Measurements from ENCODE around the gene RFESD. TPM values are rescaled to one million over a fixed set of nuclear protein-coding genes. Genes with fewer than 3 reads are reported as not detected.

The RFESD gene
- total and polyA plus RNA-seq, 4 donors = 1.1 to 98.0 (median 1.4) TPM

- TF ChIP-seq TAF1 (conservative IDR thresholded peaks at IDR 0.05) (no peak), FOXA1 (IDR thresholded peaks at IDR 0.05) (no peak), HNF4A (conservative IDR thresholded peaks at IDR 0.05) (no peak), REST (IDR thresholded peaks at IDR 0.05) (no peak), FOXA2 (IDR thresholded peaks at IDR 0.05) (no peak), YY1 (IDR thresholded peaks at IDR 0.05) (no peak), NR2F2 (IDR thresholded peaks at IDR 0.05) (no peak), ZBTB33 (IDR thresholded peaks at IDR 0.05) (no peak), MAX (IDR thresholded peaks at IDR 0.05) (no peak), EGR1 (IDR thresholded peaks at IDR 0.05; ENCODE audit: low read depth in 2 of 2) (no peak)
- Histone ChIP-seq H3K4me1 (ENCODE audit: control insufficient read depth in 4 of 4, insufficient read depth in 4 of 4, low read length in 3 of 4) (peaks cover 4 to 26% (median 17%) of the 10 kb centered on the region in 4 donors), H3K27me3 (ENCODE audit: control insufficient read depth in 4 of 4, insufficient read depth in 4 of 4, low read length in 3 of 4) (no peaks in the 10 kb centered on the region), H3K9ac (ENCODE audit: low read depth in 1 of 2, low read length in 2 of 2) (no peak overlapping the region), H3K27ac (ENCODE audit: low read depth in 1 of 2, low read length in 2 of 2) (no peak overlapping the region), H3K4me3 (ENCODE audit: low read depth in 1 of 3, low read length in 3 of 3) (no peak overlapping the region), H3K36me3 (ENCODE audit: control insufficient read depth in 4 of 4, insufficient read depth in 3 of 4, low read depth in 1 of 4, low read length in 3 of 4) (no peaks in the 10 kb centered on the region), H3K9me3 (ENCODE audit: control insufficient read depth in 4 of 4, low read length in 3 of 4) (peaks cover 0 to 2% (median under 1%) of the 10 kb centered on the region in 4 donors)
- WGBS = 96% methylated on average over 5 of the region's 5 CpGs
- DNase-seq (ENCODE audit: low spot score) = no peak
Observed at GRCh38 chr5:95617057-95617456, 29.5 kb upstream of the RFESD start.

- TF ChIP-seq ZBTB33 (IDR thresholded peaks at IDR 0.05) (no peak), NR2F2 (IDR thresholded peaks at IDR 0.05) (no peak), FOXA1 (IDR thresholded peaks at IDR 0.05) (no peak), RAD21 (IDR thresholded peaks at IDR 0.05) (no peak), ATF3 (IDR thresholded peaks at IDR 0.05) (no peak), MAX (IDR thresholded peaks at IDR 0.05) (no peak), YY1 (IDR thresholded peaks at IDR 0.05) (no peak), SP1 (IDR thresholded peaks at IDR 0.05) (no peak), REST (IDR thresholded peaks at IDR 0.05) (no peak), RXRA (IDR thresholded peaks at IDR 0.05) (no peak)
- no peak for DNase-seq (ENCODE audit: low spot score)
- Histone ChIP-seq H3K9ac (ENCODE audit: low read depth in 1 of 2, low read length in 2 of 2) (no peak overlapping the region), H3K27me3 (ENCODE audit: control insufficient read depth in 4 of 4, insufficient read depth in 4 of 4, low read length in 3 of 4) (no peaks in the 10 kb centered on the region), H3K36me3 (ENCODE audit: control insufficient read depth in 4 of 4, insufficient read depth in 3 of 4, low read depth in 1 of 4, low read length in 3 of 4) (no peaks in the 10 kb centered on the region), H3K4me3 (ENCODE audit: low read depth in 1 of 3, low read length in 3 of 3) (no peak overlapping the region), H3K27ac (ENCODE audit: low read depth in 1 of 2, low read length in 2 of 2) (no peak overlapping the region), H3K9me3 (ENCODE audit: control insufficient read depth in 4 of 4, low read length in 3 of 4) (no peaks in the 10 kb centered on the region), H3K4me1 (ENCODE audit: control insufficient read depth in 4 of 4, insufficient read depth in 4 of 4, low read length in 3 of 4) (peaks cover 4 to 26% (median 17%) of the 10 kb centered on the region in 4 donors)
- WGBS = 89% methylated on average over 4 of the region's 4 CpGs
Observed at GRCh38 chr5:95619096-95619495, 27.5 kb upstream of the RFESD start.

All from liver (tissue), 9 donors.